Pulmonary artery endothelial cell (primary cell): Measurements from ENCODE around the gene PNKP. TPM values are rescaled to one million over a fixed set of nuclear protein-coding genes. Genes with fewer than 3 reads are reported as not detected.
A peak's percentile ranks its signal among the peaks of the same experiment; 100 is the strongest.
"Not testable (repeated sequence)": the region's sequence is repeated elsewhere in the genome, so short reads cannot be mapped to it uniquely, and the experiment has no call there.

Source experiments
- DNase-seq: peaks from one replicate; pipeline ENCODE4 v3.0.0-alpha.2; 2011; ENCODE audit warnings: low read depth, low spot score
- total RNA-seq: library from RNA; depleted of rRNA; stranded (reverse); fragments of >200 nt; gene quantifications from 2 replicates; pipeline ENCODE4 v1.2.3, GENCODE V29; 2014

Gene PNKP
- total RNA-seq, 1 donor from 2014 or later, result 47.2 TPM

- DNase-seq, result no peak
These were observed 43.9 kb downstream of the PNKP start for GRCh38 chr19:49823472-49823871.

- no peak for DNase-seq
These were observed 47.3 kb downstream of the PNKP start for GRCh38 chr19:49820125-49820524.

DNA sequence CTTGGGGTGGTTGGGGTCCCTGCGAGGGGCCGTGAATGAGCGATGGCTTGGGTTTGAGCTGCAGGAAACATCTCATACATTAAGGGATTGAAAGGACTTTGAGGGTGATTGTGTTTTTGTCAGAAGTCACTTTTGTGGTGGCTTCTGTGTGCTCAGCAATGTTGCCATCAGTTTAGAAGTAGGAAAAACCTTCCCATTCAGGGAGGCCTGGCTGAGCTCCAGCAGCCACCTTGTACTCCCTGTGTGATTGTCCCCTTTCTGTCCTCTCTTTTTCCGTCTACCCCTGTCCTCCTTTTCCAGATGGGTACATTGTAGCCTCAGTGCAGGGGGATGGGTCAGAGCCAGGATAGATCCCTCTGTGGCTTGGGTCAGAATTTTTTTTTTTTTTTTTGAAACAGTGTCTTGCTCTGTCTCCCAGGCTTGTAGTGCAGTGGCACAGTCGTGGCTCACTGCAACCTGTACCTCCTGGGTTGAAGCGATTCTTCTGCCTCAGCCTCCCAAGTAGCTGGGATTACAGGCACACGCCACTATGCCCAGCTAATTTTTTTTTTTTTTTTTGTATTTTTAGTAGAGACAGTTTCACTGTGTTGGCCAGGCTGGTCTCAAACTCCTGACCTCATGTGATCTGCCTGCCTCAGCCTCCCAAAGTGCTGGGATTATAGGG lies 47.8 kb downstream of the PNKP start:
- not testable (repeated sequence) for DNase-seq

- DNase-seq, result no peak
These were observed 48.6 kb downstream of the PNKP start for GRCh38 chr19:49818649-49819370.

- DNase-seq, result peak; percentile 43
These were observed 49.3 kb downstream of the PNKP start, which contains the start of gene MED25 for GRCh38 chr19:49817964-49818648. Gene MED25 (plus strand): TSS chr19:49818289. CDS start chr19:49818342, 53 bp downstream.

- DNase-seq, result no peak
These were observed 50.8 kb downstream of the PNKP start for GRCh38 chr19:49816590-49816989.

DNA sequence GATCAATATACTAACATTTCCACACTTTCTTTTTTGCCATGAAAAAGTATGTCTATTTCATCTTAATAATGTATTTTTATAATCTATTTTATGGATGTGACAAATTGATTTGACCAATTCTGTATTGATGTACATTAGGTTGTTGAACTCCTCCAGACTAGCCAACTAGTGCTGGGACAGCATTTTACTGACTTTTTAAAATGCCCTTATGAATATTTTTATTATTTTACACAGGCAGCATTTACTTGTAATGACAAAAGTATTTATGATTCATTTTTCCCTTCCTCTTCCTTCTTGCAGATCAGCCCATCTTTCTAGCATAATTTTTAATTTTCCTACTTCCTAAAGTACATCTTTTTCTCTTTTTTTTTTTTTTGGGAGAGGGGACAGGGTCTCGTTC lies 53.4 kb downstream of the PNKP start:
- DNase-seq, result no peak

GRCh38 chr19:49812997-49813861 lies 54.1 kb downstream of the PNKP start, which contains the start of gene FUZ:
Gene FUZ (minus strand): TSS chr19:49813292. CDS start chr19:49813106, 186 bp downstream.
- peak; percentile 98 for DNase-seq

- DNase-seq, result no peak
These were observed 54.9 kb downstream of the PNKP start for GRCh38 chr19:49812452-49812996.

DNA sequence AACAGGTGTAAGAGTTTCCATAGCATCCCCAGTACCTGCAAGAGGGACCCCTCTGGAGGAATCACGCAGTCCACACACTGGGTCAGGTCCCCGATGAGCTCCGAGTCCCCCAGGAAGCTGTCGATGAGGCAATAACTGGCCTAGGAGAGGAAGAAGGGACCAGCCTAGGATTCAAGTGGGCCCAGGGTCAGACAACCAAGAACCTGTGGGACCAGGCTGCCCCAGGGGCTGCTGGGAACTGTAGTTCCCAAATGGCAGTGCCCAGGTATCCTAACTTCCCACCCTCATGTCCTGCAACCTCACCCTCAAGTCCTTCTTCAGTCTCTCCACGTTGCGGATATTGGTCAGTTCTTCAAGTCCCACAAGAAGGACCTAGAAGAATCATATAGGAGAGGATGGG lies 56.0 kb downstream of the PNKP start:
- DNase-seq, result no peak

Other genes starting within 250 kb of the PNKP start
- 45.8 and 54.9 TPM in 2 replicates for gene RRAS, start 227.4 kb downstream of the PNKP start, total RNA-seq
- 10.7 and 12.0 TPM in 2 replicates for gene SCAF1, start 225.4 kb downstream of the PNKP start, total RNA-seq
- gene IRF3, start 201.7 kb downstream of the PNKP start, total RNA-seq, result 51.4 and 85.1 TPM in 2 replicates
- gene BCL2L12, start 201.6 kb downstream of the PNKP start, total RNA-seq, result 6.8 and 11.4 TPM in 2 replicates
- 476 and 582 TPM in 2 replicates for gene PRMT1, start 190.3 kb downstream of the PNKP start, total RNA-seq
- 0.40 and 0.74 TPM in 2 replicates for gene ADM5, start 178.0 kb downstream of the PNKP start, total RNA-seq
- 20.0 and 24.7 TPM in 2 replicates for gene CPT1C, start 176.5 kb downstream of the PNKP start, total RNA-seq
- gene TSKS, start 104.3 kb downstream of the PNKP start, total RNA-seq, result not detected in 2 replicates
- 65.3 and 65.6 TPM in 2 replicates for gene AP2A1, start 100.6 kb downstream of the PNKP start, total RNA-seq
- gene FUZ, start 54.3 kb downstream of the PNKP start, total RNA-seq, result 23.9 and 34.9 TPM in 2 replicates
- gene MED25, start 49.3 kb downstream of the PNKP start, total RNA-seq, result 13.1 and 13.8 TPM in 2 replicates
- gene PTOV1, start 16.4 kb downstream of the PNKP start, total RNA-seq, result 47.3 and 65.2 TPM in 2 replicates
- 7.6 and 11.2 TPM in 2 replicates for gene AKT1S1, start 9.8 kb upstream of the PNKP start, total RNA-seq
- 7.1 and 7.3 TPM in 2 replicates for gene TBC1D17, start 10.1 kb upstream of the PNKP start, total RNA-seq
- 3.3 and 4.7 TPM in 2 replicates for gene IL4I1, start 29.3 kb upstream of the PNKP start, total RNA-seq
- gene ATF5, start 61.6 kb upstream of the PNKP start, total RNA-seq, result 5.1 and 5.2 TPM in 2 replicates
- gene NUP62, start 61.9 kb upstream of the PNKP start, total RNA-seq, result 33.8 and 49.8 TPM in 2 replicates
- gene SIGLEC11, start 93.6 kb upstream of the PNKP start, total RNA-seq, result not detected in 2 replicates
- gene VRK3, start 157.8 kb upstream of the PNKP start, total RNA-seq, result 16.4 and 22.4 TPM in 2 replicates
- 7.3 and 10.4 TPM in 2 replicates for gene ZNF473, start 158.4 kb upstream of the PNKP start, total RNA-seq